ENCODE data around the gene NRAP.

The NRAP gene

GRCh38 chr10:113603057-113603777, 60.6 kb downstream of the NRAP start:
- Histone ChIP-seq H3K27ac (ENCODE audit: low read depth, low read length) (no peak overlapping the region), H3K4me1 (ENCODE audit: control insufficient read depth, insufficient read depth, low read length) (no peaks in the 10 kb centered on the region), H3K36me3 (ENCODE audit: control insufficient read depth, insufficient read depth, low read length) (no peaks in the 10 kb centered on the region), H3K4me3 (ENCODE audit: low read depth, low read length) (no peak overlapping the region), H3K27me3 (ENCODE audit: control insufficient read depth, insufficient read depth, low read length) (no peaks in the 10 kb centered on the region), H3K9ac (ENCODE audit: low read depth, low read length) (no peak overlapping the region), H3K9me3 (ENCODE audit: control insufficient read depth, insufficient read depth, low read length) (no peaks in the 10 kb centered on the region)

GRCh38 chr10:113600569-113600968, 63.3 kb downstream of the NRAP start:
- no peaks in the 10 kb centered on the region for H3K27me3 ChIP-seq (ENCODE audit: control insufficient read depth, insufficient read depth, low read length)
- H3K36me3 ChIP-seq (ENCODE audit: control insufficient read depth, insufficient read depth, low read length) = no peaks in the 10 kb centered on the region
- H3K9me3 ChIP-seq (ENCODE audit: control insufficient read depth, insufficient read depth, low read length) = no peaks in the 10 kb centered on the region
- H3K27ac ChIP-seq (ENCODE audit: low read depth, low read length) = no peak overlapping the region
- H3K9ac ChIP-seq (ENCODE audit: low read depth, low read length) = no peak overlapping the region
- H3K4me3 ChIP-seq (ENCODE audit: low read depth, low read length) = no peak overlapping the region
- no peaks in the 10 kb centered on the region for H3K4me1 ChIP-seq (ENCODE audit: control insufficient read depth, insufficient read depth, low read length)

GRCh38 chr10:113594652-113595051, 69.2 kb downstream of the NRAP start:
- Histone ChIP-seq H3K36me3 (ENCODE audit: control insufficient read depth, insufficient read depth, low read length) (no peaks in the 10 kb centered on the region), H3K9me3 (ENCODE audit: control insufficient read depth, insufficient read depth, low read length) (no peaks in the 10 kb centered on the region), H3K9ac (ENCODE audit: low read depth, low read length) (no peak overlapping the region), H3K27me3 (ENCODE audit: control insufficient read depth, insufficient read depth, low read length) (no peaks in the 10 kb centered on the region), H3K4me1 (ENCODE audit: control insufficient read depth, insufficient read depth, low read length) (no peaks in the 10 kb centered on the region), H3K4me3 (ENCODE audit: low read depth, low read length) (no peak overlapping the region), H3K27ac (ENCODE audit: low read depth, low read length) (no peak overlapping the region)

- no peaks in the 10 kb centered on the region for H3K9me3 ChIP-seq (ENCODE audit: control insufficient read depth, insufficient read depth, low read length)
- H3K9ac ChIP-seq (ENCODE audit: low read depth, low read length) = no peak overlapping the region
- H3K4me3 ChIP-seq (ENCODE audit: low read depth, low read length) = no peak overlapping the region
- H3K4me1 ChIP-seq (ENCODE audit: control insufficient read depth, insufficient read depth, low read length) = no peaks in the 10 kb centered on the region
- no peak overlapping the region for H3K27ac ChIP-seq (ENCODE audit: low read depth, low read length)
- H3K27me3 ChIP-seq (ENCODE audit: control insufficient read depth, insufficient read depth, low read length) = no peaks in the 10 kb centered on the region
- no peaks in the 10 kb centered on the region for H3K36me3 ChIP-seq (ENCODE audit: control insufficient read depth, insufficient read depth, low read length)
Observed at GRCh38 chr10:113592380-113592779, 71.5 kb downstream of the NRAP start.

GRCh38 chr10:113590581-113590980, 73.3 kb downstream of the NRAP start:
- Histone ChIP-seq H3K9me3 (ENCODE audit: control insufficient read depth, insufficient read depth, low read length) (no peaks in the 10 kb centered on the region), H3K27ac (ENCODE audit: low read depth, low read length) (no peak overlapping the region), H3K9ac (ENCODE audit: low read depth, low read length) (no peak overlapping the region), H3K4me1 (ENCODE audit: control insufficient read depth, insufficient read depth, low read length) (no peaks in the 10 kb centered on the region), H3K36me3 (ENCODE audit: control insufficient read depth, insufficient read depth, low read length) (no peaks in the 10 kb centered on the region), H3K4me3 (ENCODE audit: low read depth, low read length) (no peak overlapping the region), H3K27me3 (ENCODE audit: control insufficient read depth, insufficient read depth, low read length) (no peaks in the 10 kb centered on the region)

- Histone ChIP-seq H3K36me3 (ENCODE audit: control insufficient read depth, insufficient read depth, low read length) (no peaks in the 10 kb centered on the region), H3K4me1 (ENCODE audit: control insufficient read depth, insufficient read depth, low read length) (no peaks in the 10 kb centered on the region), H3K27ac (ENCODE audit: low read depth, low read length) (no peak overlapping the region), H3K4me3 (ENCODE audit: low read depth, low read length) (no peak overlapping the region), H3K9me3 (ENCODE audit: control insufficient read depth, insufficient read depth, low read length) (no peaks in the 10 kb centered on the region), H3K27me3 (ENCODE audit: control insufficient read depth, insufficient read depth, low read length) (no peaks in the 10 kb centered on the region), H3K9ac (ENCODE audit: low read depth, low read length) (no peak overlapping the region)
Observed at GRCh38 chr10:113589201-113589770, 74.6 kb downstream of the NRAP start.

GRCh38 chr10:113585949-113586348, 77.9 kb downstream of the NRAP start:
- no peak overlapping the region for H3K9ac ChIP-seq (ENCODE audit: low read depth, low read length)
- no peaks in the 10 kb centered on the region for H3K4me1 ChIP-seq (ENCODE audit: control insufficient read depth, insufficient read depth, low read length)
- no peaks in the 10 kb centered on the region for H3K27me3 ChIP-seq (ENCODE audit: control insufficient read depth, insufficient read depth, low read length)
- no peak overlapping the region for H3K27ac ChIP-seq (ENCODE audit: low read depth, low read length)
- H3K36me3 ChIP-seq (ENCODE audit: control insufficient read depth, insufficient read depth, low read length) = no peaks in the 10 kb centered on the region
- H3K9me3 ChIP-seq (ENCODE audit: control insufficient read depth, insufficient read depth, low read length) = no peaks in the 10 kb centered on the region
- no peak overlapping the region for H3K4me3 ChIP-seq (ENCODE audit: low read depth, low read length)

- H3K9ac ChIP-seq (ENCODE audit: low read depth, low read length) = no peak overlapping the region
- no peaks in the 10 kb centered on the region for H3K4me1 ChIP-seq (ENCODE audit: control insufficient read depth, insufficient read depth, low read length)
- H3K27me3 ChIP-seq (ENCODE audit: control insufficient read depth, insufficient read depth, low read length) = no peaks in the 10 kb centered on the region
- no peaks in the 10 kb centered on the region for H3K36me3 ChIP-seq (ENCODE audit: control insufficient read depth, insufficient read depth, low read length)
- no peaks in the 10 kb centered on the region for H3K9me3 ChIP-seq (ENCODE audit: control insufficient read depth, insufficient read depth, low read length)
- no peak overlapping the region for H3K27ac ChIP-seq (ENCODE audit: low read depth, low read length)
- H3K4me3 ChIP-seq (ENCODE audit: low read depth, low read length) = no peak overlapping the region
Observed at GRCh38 chr10:113583571-113583970, 80.3 kb downstream of the NRAP start.

GRCh38 chr10:113581092-113581491, 82.7 kb downstream of the NRAP start:
- Histone ChIP-seq H3K36me3 (ENCODE audit: control insufficient read depth, insufficient read depth, low read length) (no peaks in the 10 kb centered on the region), H3K9ac (ENCODE audit: low read depth, low read length) (no peak overlapping the region), H3K4me1 (ENCODE audit: control insufficient read depth, insufficient read depth, low read length) (no peaks in the 10 kb centered on the region), H3K27ac (ENCODE audit: low read depth, low read length) (no peak overlapping the region), H3K27me3 (ENCODE audit: control insufficient read depth, insufficient read depth, low read length) (no peaks in the 10 kb centered on the region), H3K9me3 (ENCODE audit: control insufficient read depth, insufficient read depth, low read length) (no peaks in the 10 kb centered on the region), H3K4me3 (ENCODE audit: low read depth, low read length) (no peak overlapping the region)

- Histone ChIP-seq H3K4me3 (ENCODE audit: low read depth, low read length) (no peak overlapping the region), H3K4me1 (ENCODE audit: control insufficient read depth, insufficient read depth, low read length) (no peaks in the 10 kb centered on the region), H3K36me3 (ENCODE audit: control insufficient read depth, insufficient read depth, low read length) (no peaks in the 10 kb centered on the region), H3K9me3 (ENCODE audit: control insufficient read depth, insufficient read depth, low read length) (no peaks in the 10 kb centered on the region), H3K27ac (ENCODE audit: low read depth, low read length) (no peak overlapping the region), H3K9ac (ENCODE audit: low read depth, low read length) (no peak overlapping the region), H3K27me3 (ENCODE audit: control insufficient read depth, insufficient read depth, low read length) (peaks cover 5% of the 10 kb centered on the region)
Observed at GRCh38 chr10:113578773-113579172, 85.1 kb downstream of the NRAP start.

- Histone ChIP-seq H3K9ac (ENCODE audit: low read depth, low read length) (no peak overlapping the region), H3K36me3 (ENCODE audit: control insufficient read depth, insufficient read depth, low read length) (no peaks in the 10 kb centered on the region), H3K27me3 (ENCODE audit: control insufficient read depth, insufficient read depth, low read length) (peaks cover 8% of the 10 kb centered on the region)
Observed at GRCh38 chr10:113576852-113577251, 87.0 kb downstream of the NRAP start.

More at GRCh38 chr10:113576852-113577251, 87.0 kb downstream of the NRAP start:
- H3K4me3 ChIP-seq (ENCODE audit: low read depth, low read length) = no peak overlapping the region
- no peak overlapping the region for H3K27ac ChIP-seq (ENCODE audit: low read depth, low read length)
- H3K9me3 ChIP-seq (ENCODE audit: control insufficient read depth, insufficient read depth, low read length) = no peaks in the 10 kb centered on the region
- H3K4me1 ChIP-seq (ENCODE audit: control insufficient read depth, insufficient read depth, low read length) = no peaks in the 10 kb centered on the region
